GM21825 (cell line): ENCODE data around the gene FGD4.

Source experiments
- ATAC-seq: cut with Tn5 transposase; IDR thresholded peaks from one replicate; pipeline ENCODE4 v1.9.1; 2021; ENCODE audit warnings: mild to moderate bottlenecking, moderate library complexity; ENCODE audit not compliant: unreplicated experiment

FGD4 gene

GRCh38 chr12:32596030-32596429 lies 196.7 kb downstream of the FGD4 start:
- ATAC-seq: no peak

- ATAC-seq: no peak
Measured at GRCh38 chr12:32598688-32599087, 199.3 kb downstream of the FGD4 start.

- no peak for ATAC-seq
Measured at GRCh38 chr12:32600681-32601080, 201.3 kb downstream of the FGD4 start.

- ATAC-seq: no peak
Measured at GRCh38 chr12:32603071-32603470, 203.7 kb downstream of the FGD4 start.

- ATAC-seq: peak; percentile 92
Measured at GRCh38 chr12:32603858-32604257, 204.5 kb downstream of the FGD4 start.

- ATAC-seq: no peak
Measured at GRCh38 chr12:32604565-32604964, 205.2 kb downstream of the FGD4 start.

- no peak for ATAC-seq
Measured at GRCh38 chr12:32605326-32606095, 206.2 kb downstream of the FGD4 start.

GRCh38 chr12:32606443-32606842 lies 207.1 kb downstream of the FGD4 start:
- no peak for ATAC-seq

GRCh38 chr12:32609966-32610365 lies 210.6 kb downstream of the FGD4 start:
- no peak for ATAC-seq

- ATAC-seq: no peak
Measured at GRCh38 chr12:32611986-32612385, 212.6 kb downstream of the FGD4 start.

GRCh38 chr12:32612658-32613614 lies 213.6 kb downstream of the FGD4 start:
- no peak for ATAC-seq

- ATAC-seq: no peak
Measured at GRCh38 chr12:32615441-32615840, 216.1 kb downstream of the FGD4 start.

- ATAC-seq: no peak
Measured at GRCh38 chr12:32617534-32617933, 218.2 kb downstream of the FGD4 start.

GRCh38 chr12:32618115-32618514 lies 218.8 kb downstream of the FGD4 start:
- ATAC-seq: no peak

- no peak for ATAC-seq
Measured at GRCh38 chr12:32627976-32628375, 228.6 kb downstream of the FGD4 start.

- no peak for ATAC-seq
Measured at GRCh38 chr12:32641287-32641901, 242.0 kb downstream of the FGD4 start.

GRCh38 chr12:32644431-32644830 lies 245.1 kb downstream of the FGD4 start:
- no peak for ATAC-seq

- no peak for ATAC-seq
Measured at GRCh38 chr12:32647275-32647674, 247.9 kb downstream of the FGD4 start.

- no peak for ATAC-seq
Measured at GRCh38 chr12:32650508-32650907, 251.2 kb downstream of the FGD4 start.

GRCh38 chr12:32651151-32651955 lies 252.0 kb downstream of the FGD4 start:
- no peak for ATAC-seq

- ATAC-seq: no peak
Measured at GRCh38 chr12:32651956-32652210, 252.5 kb downstream of the FGD4 start.
